ENCODE results near the gene UNKL. TPM values are rescaled to one million over a fixed set of nuclear protein-coding genes. Genes with fewer than 3 reads are reported as not detected.

Gene UNKL
- polyA plus RNA-seq, 1 experiment: 15.4 TPM

DNA sequence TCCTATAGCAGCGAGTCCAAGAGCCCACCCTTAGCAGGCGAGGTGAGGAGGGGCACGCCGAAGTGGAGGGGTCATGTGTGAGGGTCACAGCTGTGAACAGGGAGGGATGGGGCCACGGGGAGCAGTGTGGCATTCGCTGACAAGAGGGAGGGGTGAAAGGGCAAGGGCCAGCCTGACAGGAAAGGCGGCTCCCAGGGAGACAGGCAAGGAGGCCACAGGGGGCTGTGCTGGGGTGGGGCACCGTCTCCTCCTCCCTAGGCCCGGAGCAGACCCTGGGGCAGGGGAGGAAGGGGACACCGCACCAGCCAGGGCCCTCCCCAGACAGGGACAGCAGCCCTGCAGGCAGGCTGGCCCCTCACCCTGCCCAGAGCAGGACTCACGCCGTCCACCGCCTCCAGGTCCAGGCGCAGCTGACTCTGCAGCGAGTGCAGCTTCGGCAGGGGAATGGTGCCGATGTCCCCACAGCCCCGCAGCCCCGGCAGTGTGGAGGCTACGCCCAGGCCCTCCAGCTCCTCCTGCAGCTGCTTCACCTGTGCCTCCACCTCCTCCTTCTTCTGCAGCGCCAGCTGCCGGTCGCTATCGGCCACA lies 47.7 kb downstream of the UNKL start:
- Histone ChIP-seq H3K4me3 (ENCODE audit: low read depth, low read length) (no peak overlapping the region), H3K36me3 (ENCODE audit: control insufficient read depth, insufficient read depth, low read length) (peaks cover 43% of the 10 kb centered on the region), H3K27me3 (ENCODE audit: control insufficient read depth, insufficient read depth, low read length) (no peaks in the 10 kb centered on the region)
- no peak for DNase-seq (ENCODE audit: low read depth)
- CTCF ChIA-PET: interaction anchor here (0.6 to 3.2 kb wide), 2 partner anchors 12 to 98 kb away, joined by 3 to 18 read pairs; no protein-coding TSS in a partner anchor
- no peak for TF ChIP-seq CTCF (IDR thresholded peaks at IDR 0.05; ENCODE audit: insufficient read depth, low read depth, low read length)
- POLR2A ChIA-PET: no interaction called here

DNA sequence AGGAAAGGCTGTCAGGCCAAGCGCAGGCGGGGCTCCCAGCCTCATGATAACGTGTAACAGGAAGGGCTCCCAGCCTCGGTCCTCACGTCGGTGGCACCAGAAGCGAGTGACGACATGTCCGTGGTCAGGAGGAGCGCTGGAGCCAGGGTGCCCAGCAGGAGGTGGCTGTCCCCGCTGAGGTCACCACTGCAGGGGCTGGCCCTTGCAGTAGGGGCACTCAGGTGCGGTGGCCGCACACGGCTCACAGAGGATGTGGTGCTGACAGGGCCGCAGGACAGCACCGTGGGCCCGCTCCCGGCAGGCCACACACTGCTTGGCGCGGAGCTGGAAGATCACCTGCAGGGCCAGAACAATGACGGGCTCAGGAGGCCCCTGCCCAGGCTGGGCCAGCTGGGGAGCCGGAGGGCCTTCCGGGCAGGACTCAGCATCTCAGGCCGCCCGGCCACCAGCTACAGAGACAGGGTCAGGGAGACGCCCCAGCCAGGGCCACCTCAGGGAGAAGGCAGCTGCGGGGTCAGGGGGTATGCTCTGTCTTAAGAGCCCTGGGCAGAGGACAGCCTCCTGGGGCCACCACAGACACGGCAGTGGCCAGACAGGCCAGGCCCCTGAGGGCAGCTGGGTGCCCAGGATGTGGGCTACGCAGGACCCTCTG lies 48.3 kb downstream of the UNKL start:
- no peak for DNase-seq (ENCODE audit: low read depth)
- POLR2A ChIA-PET: no interaction called here
- no peak overlapping the region for H3K4me3 ChIP-seq (ENCODE audit: low read depth, low read length)
- no peak for TF ChIP-seq CTCF (IDR thresholded peaks at IDR 0.05; ENCODE audit: insufficient read depth, low read depth, low read length)
- peaks cover 42% of the 10 kb centered on the region for H3K36me3 ChIP-seq (ENCODE audit: control insufficient read depth, insufficient read depth, low read length)
- H3K27me3 ChIP-seq (ENCODE audit: control insufficient read depth, insufficient read depth, low read length): no peaks in the 10 kb centered on the region
- CTCF ChIA-PET: no interaction called here

DNA sequence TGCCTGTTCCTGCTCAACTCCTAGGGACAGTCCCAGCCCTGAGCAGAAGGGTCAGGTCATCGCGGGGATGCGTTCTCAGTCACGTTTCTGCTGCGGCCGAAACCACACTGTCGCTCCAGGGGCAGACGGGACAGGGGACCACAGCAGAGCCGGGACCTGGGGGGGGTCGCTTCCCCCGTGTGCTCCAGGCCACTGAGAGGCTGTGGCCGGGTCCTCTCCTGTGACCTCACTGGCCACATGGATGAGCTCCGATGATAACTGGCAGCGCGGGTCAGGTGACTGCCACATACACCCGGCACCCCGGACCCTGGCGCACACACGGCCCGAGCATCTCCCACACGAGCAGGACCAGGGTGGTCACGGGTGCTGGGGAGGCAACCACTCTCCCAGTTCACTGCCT lies 50.0 kb downstream of the UNKL start:
- CTCF ChIA-PET: interaction anchor here (0.9 to 2.8 kb wide), 6 partner anchors 14 to 74 kb away, joined by 3 to 20 read pairs (median 4); no protein-coding TSS in a partner anchor
- peaks cover 38% of the 10 kb centered on the region for H3K36me3 ChIP-seq (ENCODE audit: control insufficient read depth, insufficient read depth, low read length)
- POLR2A ChIA-PET: no interaction called here
- no peak overlapping the region for H3K4me3 ChIP-seq (ENCODE audit: low read depth, low read length)
- no peaks in the 10 kb centered on the region for H3K27me3 ChIP-seq (ENCODE audit: control insufficient read depth, insufficient read depth, low read length)
- no peak for TF ChIP-seq CTCF (IDR thresholded peaks at IDR 0.05; ENCODE audit: insufficient read depth, low read depth, low read length)
- no peak for DNase-seq (ENCODE audit: low read depth)

DNA sequence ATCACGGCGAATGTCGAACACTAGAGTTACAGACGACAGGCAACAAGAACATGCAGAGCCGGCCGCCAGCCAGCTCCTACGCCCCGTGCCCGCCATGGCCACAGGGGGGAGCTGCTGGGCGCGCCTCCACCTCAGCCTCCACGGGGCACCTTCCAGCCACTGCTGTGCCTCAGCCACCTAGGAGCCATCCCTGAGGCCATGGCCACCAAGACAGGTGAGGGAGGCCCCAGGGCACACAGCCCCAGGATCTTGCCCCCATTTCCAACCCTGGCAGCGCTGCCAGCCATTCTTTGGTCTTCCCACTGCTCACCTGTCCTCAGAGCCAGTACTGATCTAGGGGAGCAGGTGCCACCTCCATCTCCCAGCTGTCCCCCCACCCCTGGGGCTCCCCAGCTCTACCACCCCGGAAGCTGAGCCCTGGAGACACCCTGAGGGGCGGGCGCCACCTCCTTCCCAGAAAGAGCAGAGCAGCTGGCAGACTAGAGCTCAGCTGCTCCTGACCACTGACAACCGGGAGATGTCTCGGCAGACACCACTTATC lies 50.9 kb downstream of the UNKL start:
- CTCF ChIA-PET: interaction anchor here (0.6 to 2.8 kb wide), 13 partner anchors 8 to 619 kb away, joined by 3 to 20 read pairs (median 3); no protein-coding TSS in a partner anchor
- POLR2A ChIA-PET: interaction anchor here (0.6 kb wide), 1 partner anchor 67 kb away, joined by 4 read pairs; no protein-coding TSS in a partner anchor

More for the DNA sequence above, 50.9 kb downstream of the UNKL start:
- Histone ChIP-seq H3K36me3 (ENCODE audit: control insufficient read depth, insufficient read depth, low read length) (peaks cover 38% of the 10 kb centered on the region), H3K4me3 (ENCODE audit: low read depth, low read length) (no peak overlapping the region), H3K27me3 (ENCODE audit: control insufficient read depth, insufficient read depth, low read length) (no peaks in the 10 kb centered on the region)
- no peak for DNase-seq (ENCODE audit: low read depth)
- peak; percentile 89 for TF ChIP-seq CTCF (IDR thresholded peaks at IDR 0.05; ENCODE audit: insufficient read depth, low read depth, low read length)
